H1 (cell line): ENCODE data around the gene SGPP2. TPM values are rescaled to one million over a fixed set of nuclear protein-coding genes. Genes with fewer than 3 reads are reported as not detected.

Experiments used
- CTCF ChIA-PET: fragments of 300-600 bp; sonication (Branson Sonifier 250); formaldehyde crosslinking; loops from one replicate; lab custom pipeline; 2021; ENCODE audit not compliant: partially characterized antibody; lab: Charles Lee
- POLR2A ChIA-PET: fragments of 300-600 bp; sonication (Branson Sonifier 250); formaldehyde crosslinking; loops from one replicate; lab custom pipeline; 2021; ENCODE audit warnings: inconsistent platforms; ENCODE audit not compliant: partially characterized antibody; lab: Charles Lee
- DNase-seq, 2 experiments: peaks; one replicate each; pipeline versions ENCODE4 v3.0.0 to v3.0.0-alpha.2; 2010 to 2022; ENCODE audit warnings: low spot score in 2 of 2, low read depth in 1 of 2, mixed read lengths in 1 of 2
- FAIRE-seq: peaks from 2 replicates; lab custom pipeline; 2011; peaks lifted over from hg19 to GRCh38; lab: Jason Lieb, UNC
- H2AFZ ChIP-seq: 2 replicates; pipeline ENCODE4 v1.8.1; 2012; ENCODE audit warnings: low read length, inconsistent platforms
- H2AK5ac ChIP-seq: 2 replicates; pipeline ENCODE4 v1.6.1; 2013; ENCODE audit warnings: low read depth, low read length
- H2BK120ac ChIP-seq: replicated peaks from 2 replicates; pipeline ENCODE3; 2013; ENCODE audit warnings: low read depth, low read length, inconsistent platforms
- H2BK12ac ChIP-seq: 2 replicates; pipeline ENCODE4 v1.6.1; 2013; ENCODE audit warnings: low read depth, low read length
- H2BK15ac ChIP-seq: 2 replicates; pipeline ENCODE4 v1.6.1; 2013; ENCODE audit warnings: low read length
- H2BK20ac ChIP-seq: 2 replicates; pipeline ENCODE4 v1.6.1; 2013; ENCODE audit warnings: low read length
- H2BK5ac ChIP-seq: 2 replicates; pipeline ENCODE4 v1.6.1; 2013; ENCODE audit warnings: low read depth, low read length
- H3K14ac ChIP-seq: 2 replicates; pipeline ENCODE4 v1.6.1; 2013; ENCODE audit warnings: inconsistent platforms; ENCODE audit not compliant: insufficient read length
- H3K18ac ChIP-seq: 2 replicates; pipeline ENCODE4 v1.6.1; 2013; ENCODE audit warnings: low read length; ENCODE audit errors: extremely low read depth
- H3K23ac ChIP-seq: 2 replicates; pipeline ENCODE4 v1.6.1; 2013; ENCODE audit warnings: inconsistent platforms; ENCODE audit not compliant: insufficient read length
- H3K23me2 ChIP-seq: 2 replicates; pipeline ENCODE4 v1.6.1; 2013; ENCODE audit warnings: low read depth, low read length
- H3K27ac ChIP-seq: 2 replicates; pipeline ENCODE4 v1.6.1; 2011; ENCODE audit warnings: low read depth, low read length, inconsistent platforms
- H3K27me3 ChIP-seq, 4 experiments: replicated peaks in 1 of 4; 1 replicate in 1 of 4; 2 replicates in 3 of 4; pipeline versions ENCODE4 v1.6.1 to v1.8.1; 2011 to 2013; ENCODE audit warnings: low read length in 3 of 4, mild to moderate bottlenecking in 3 of 4, inconsistent platforms in 2 of 4, mixed read lengths in 2 of 4, moderate library complexity in 1 of 4; ENCODE audit not compliant: control insufficient read depth in 3 of 4, insufficient read depth in 3 of 4; ENCODE audit errors: extremely low read depth in 1 of 4
- H3K36me3 ChIP-seq, 4 experiments: 2 replicates each; pipeline versions ENCODE4 v1.6.1 to v1.8.1; 2011 to 2013; ENCODE audit warnings: mild to moderate bottlenecking in 4 of 4, low read length in 3 of 4, moderate library complexity in 2 of 4, control low read depth in 1 of 4, inconsistent platforms in 1 of 4; ENCODE audit not compliant: insufficient read depth in 4 of 4, control insufficient read depth in 2 of 4
- H3K4ac ChIP-seq: replicated peaks from 2 replicates; pipeline ENCODE3; 2013; ENCODE audit warnings: low read length, low read depth, mixed read lengths, inconsistent platforms; ENCODE audit not compliant: insufficient read length
- H3K4me1 ChIP-seq, 4 experiments: replicated peaks in 1 of 4; 1 replicate in 1 of 4; 2 replicates in 3 of 4; pipeline versions ENCODE4 v1.6.1 to v1.8.1; 2011 to 2013; ENCODE audit warnings: low read length in 3 of 4, inconsistent platforms in 2 of 4, mixed read lengths in 1 of 4; ENCODE audit not compliant: insufficient read depth in 4 of 4, control insufficient read depth in 3 of 4
- H3K4me2 ChIP-seq, 2 experiments: 2 replicates each; pipeline versions ENCODE4 v1.6.1 to v1.8.1; 2011 to 2013; ENCODE audit warnings: low read depth in 2 of 2, low read length in 2 of 2, control low read depth in 1 of 2, inconsistent platforms in 1 of 2, mild to moderate bottlenecking in 1 of 2; ENCODE audit not compliant: insufficient read depth in 1 of 2
- H3K4me3 ChIP-seq, 4 experiments: fragments of 200-600, 300-600 bp in 1 of 4; sonication (generic), shearing (Covaris generic), sonication (Bioruptor Twin) in 1 of 4; 2 replicates each; pipeline versions ENCODE4 v1.5.1 to v1.8.1; 2011 to 2016; ENCODE audit warnings: low read length in 4 of 4, low read depth in 3 of 4, control low read depth in 2 of 4, inconsistent platforms in 2 of 4, mild to moderate bottlenecking in 2 of 4, mixed read lengths in 1 of 4, moderate library complexity in 1 of 4; ENCODE audit not compliant: insufficient read depth in 2 of 4; ENCODE audit errors: extremely low read depth in 1 of 4
- H3K56ac ChIP-seq: replicated peaks from 2 replicates; pipeline ENCODE3; 2013; ENCODE audit warnings: low read depth, mild to moderate bottlenecking, mixed read lengths, low read length, inconsistent platforms; ENCODE audit not compliant: insufficient read length
- H3K79me1 ChIP-seq: 2 replicates; pipeline ENCODE4 v1.6.1; 2013; ENCODE audit warnings: low read depth, low read length, control low read depth
- H3K79me2 ChIP-seq, 2 experiments: 2 replicates each; pipeline versions ENCODE4 v1.6.1 to v1.8.1; 2012 to 2013; ENCODE audit warnings: low read length in 2 of 2, mild to moderate bottlenecking in 2 of 2, inconsistent platforms in 1 of 2; ENCODE audit not compliant: insufficient read depth in 2 of 2, control insufficient read depth in 1 of 2
- H3K9ac ChIP-seq, 4 experiments: replicated peaks in 1 of 4; 1 replicate in 1 of 4; 2 replicates in 3 of 4; pipeline versions ENCODE4 v1.6.1 to v1.8.1; 2011 to 2013; ENCODE audit warnings: low read depth in 3 of 4, low read length in 3 of 4, control low read depth in 2 of 4, mild to moderate bottlenecking in 2 of 4, moderate library complexity in 2 of 4, inconsistent platforms in 1 of 4; ENCODE audit errors: extremely low read depth in 1 of 4
- H3K9me3 ChIP-seq, 2 experiments: 2 replicates each; pipeline versions ENCODE4 v1.6.1 to v1.8.1; 2012 to 2013; ENCODE audit warnings: mild to moderate bottlenecking in 2 of 2, moderate library complexity in 2 of 2, control low read depth in 1 of 2, inconsistent platforms in 1 of 2, low read depth in 1 of 2, low read length in 1 of 2, mixed read lengths in 1 of 2; ENCODE audit not compliant: insufficient read depth in 2 of 2
- H4K20me1 ChIP-seq, 2 experiments: replicated peaks in 1 of 2; 2 replicates each; pipeline versions ENCODE3 to v1.8.1; 2011 to 2013; ENCODE audit warnings: inconsistent platforms in 2 of 2, low read length in 2 of 2, mild to moderate bottlenecking in 1 of 2; ENCODE audit not compliant: insufficient read depth in 2 of 2, control insufficient read depth in 1 of 2
- H4K5ac ChIP-seq: 2 replicates; pipeline ENCODE4 v1.6.1; 2013; ENCODE audit warnings: low read length, low read depth, mixed read lengths, inconsistent platforms; ENCODE audit not compliant: insufficient read length
- H4K8ac ChIP-seq: 2 replicates; pipeline ENCODE4 v1.8.0; 2013; ENCODE audit warnings: mild to moderate bottlenecking, moderate library complexity, low read length, inconsistent platforms; ENCODE audit not compliant: insufficient read depth; ENCODE audit errors: extremely low read depth
- H4K91ac ChIP-seq: replicated peaks from 2 replicates; pipeline ENCODE3; 2013; ENCODE audit warnings: low read length, mixed read lengths, inconsistent platforms; ENCODE audit not compliant: insufficient read length
- ASH2L ChIP-seq: fragments of 200-600, 300-600 bp; sonication (generic); IDR thresholded peaks from one replicate; pipeline ENCODE4 v1.7.1; 2017; ENCODE audit warnings: low read length
- CBX5 ChIP-seq: fragments of 300-800, 300-1000 bp; sonication (generic); IDR thresholded peaks from 2 replicates; pipeline ENCODE4 v1.7.1; 2016; ENCODE audit warnings: antibody characterized with exemption, low read length, low read depth
- EZH2 ChIP-seq: fragments of 200-600 bp; sonication (generic); IDR thresholded peaks from 2 replicates; pipeline ENCODE4 v1.7.1; 2012; ENCODE audit warnings: low read depth, mild to moderate bottlenecking, moderate library complexity, low read length, inconsistent platforms; ENCODE audit not compliant: severe bottlenecking
- JUN ChIP-seq: IDR thresholded peaks from 2 replicates; pipeline ENCODE4 v1.6.1; 2011; ENCODE audit warnings: low read depth, mild to moderate bottlenecking, improper control_type of control experiment, low read length
- POLR2A ChIP-seq, 2 experiments: IDR thresholded peaks; 1 replicate in 1 of 2; 2 replicates in 1 of 2; pipeline ENCODE4 v1.6.1; 2011; ENCODE audit warnings: low read depth in 2 of 2, low read length in 2 of 2, mild to moderate bottlenecking in 2 of 2; ENCODE audit errors: control extremely low read depth in 1 of 2
- SIX5 ChIP-seq: IDR thresholded peaks from 2 replicates; pipeline ENCODE4 v1.6.1; 2011; ENCODE audit warnings: mild to moderate bottlenecking, low read depth, low read length
- TAF7 ChIP-seq: optimal IDR thresholded peaks from 2 replicates; pipeline ENCODE3; 2011; ENCODE audit warnings: low read depth, mild to moderate bottlenecking, inconsistent platforms, low read length, moderate library complexity, borderline replicate concordance
- WGBS, 2 experiments: shearing (Covaris generic) in 1 of 2; methylation state at CpG; one replicate each; pipeline versions ENCODE4 v1.1.6 to v1.1.7; 2013 to 2015; ENCODE audit warnings: low lambda C conversion rate in 2 of 2, mixed read lengths in 2 of 2, inconsistent platforms in 1 of 2, low coverage in 1 of 2, missing lambda C conversion rate in 1 of 2; ENCODE audit not compliant: insufficient replicate concordance in 2 of 2, insufficient coverage in 1 of 2, insufficient read length in 1 of 2; ENCODE audit errors: extremely low coverage in 1 of 2, missing lambda C conversion rate in 1 of 2; 5-methylcytosine and 5-hydroxymethylcytosine counted together
- polyA plus RNA-seq, 7 experiments: library from polyadenylated mRNA; depleted of rRNA in 3 of 7; stranded (reverse) in 5 of 7; unstranded in 2 of 7; fragments of >200 nt in 5 of 7; fragments of 200-250 nt in 2 of 7; gene quantifications; 1 replicate in 5 of 7; 2 replicates in 1 of 7; 4 replicates in 1 of 7; pipeline versions ENCODE4 v1.2.1 to v1.2.3, GENCODE V29; 2011 to 2013; ENCODE audit warnings: missing spikeins in 2 of 7, mixed read lengths in 2 of 7
- total RNA-seq: library from RNA; stranded (reverse); fragmentation: NEBNext Ultra II Directional; extraction: Animal tissue kit (Norgen Biotek cat#: 25700); gene quantifications from 2 replicates; pipeline ENCODE4 v1.2.1, GENCODE V29; 2021

SGPP2 gene
- total and polyA plus RNA-seq, 2 of the 8 experiments (the other 6 are each of a cell fraction or from before 2014, with no cell fraction given): 0.29 TPM; not detected in 1

DNA sequence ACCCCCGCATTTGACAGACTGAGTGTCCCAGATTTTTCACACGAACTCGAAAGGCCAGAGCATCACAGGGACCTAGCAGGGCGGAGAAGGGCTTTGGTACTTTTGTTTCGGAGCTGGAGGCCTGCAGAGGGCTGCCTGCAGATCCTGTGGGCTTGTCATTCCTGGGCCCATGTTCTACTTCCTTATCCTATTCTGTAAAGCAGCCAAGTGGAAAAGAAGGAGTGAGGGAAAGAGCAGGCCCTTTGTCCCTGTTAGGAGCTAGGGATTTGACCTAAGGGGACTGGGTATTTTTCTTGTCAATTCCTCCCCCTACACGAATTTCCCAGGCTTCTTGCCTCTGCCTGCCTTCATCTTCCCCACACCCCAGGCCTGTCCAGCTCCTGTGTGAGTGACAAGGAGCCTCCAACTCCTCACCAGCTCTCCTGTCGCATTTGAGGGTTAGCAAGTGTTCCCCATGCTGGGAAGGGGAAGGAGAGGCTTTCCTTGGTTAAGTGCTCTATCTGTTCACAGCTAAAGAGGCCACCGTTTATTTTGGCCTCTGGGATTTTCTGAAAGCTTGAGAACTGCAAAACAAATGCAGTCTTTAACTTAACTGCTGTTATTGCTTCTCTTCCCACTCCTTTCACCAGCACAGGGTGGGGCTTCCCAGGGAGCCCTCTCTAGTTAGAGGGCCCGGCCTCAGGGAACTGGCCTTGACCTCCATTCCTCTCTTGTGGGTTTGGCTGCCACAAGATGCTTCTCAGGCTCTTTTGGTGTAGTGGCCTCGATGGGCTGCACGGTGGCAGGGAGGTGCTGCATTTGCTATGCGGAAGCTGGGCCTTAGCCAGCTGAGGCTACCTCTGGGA is 61.2 kb downstream of the SGPP2 start:
- FAIRE-seq: no peak
- 88% methylated on average over 12 of the region's 12 CpGs; no CpG with 5 or more reads in 1 of the 2 experiments for WGBS, 2 experiments

More for the DNA sequence above, 61.2 kb downstream of the SGPP2 start:
- no peak overlapping the region for H3K56ac ChIP-seq
- no peak overlapping the region for H4K91ac ChIP-seq
- H3K23ac ChIP-seq: no peak overlapping the region
- no peak overlapping the region for H2BK12ac ChIP-seq
- ChIA-PET CTCF (interaction anchor here (0.7 to 1.1 kb wide), 2 partner anchors 9 to 447 kb away, joined by 3 to 6 read pairs; no protein-coding TSS in a partner anchor), POLR2A (no interaction called here)
- no peak overlapping the region for H2BK5ac ChIP-seq
- no peaks in the 10 kb centered on the region for H3K23me2 ChIP-seq
- no peak overlapping the region for H2AFZ ChIP-seq
- no peak overlapping the region for H3K9ac ChIP-seq
- H2BK20ac ChIP-seq: no peak overlapping the region
- H3K18ac ChIP-seq: no peak overlapping the region
- no peak overlapping the region for H2BK15ac ChIP-seq
- H4K20me1 ChIP-seq: no peaks in the 10 kb centered on the region
- no peaks in the 10 kb centered on the region for H3K79me2 ChIP-seq
- H3K36me3 ChIP-seq: no peaks in the 10 kb centered on the region
- TF ChIP-seq ASH2L: no peak
- TF ChIP-seq SIX5: no peak
- TF ChIP-seq EZH2: no peak
- TF ChIP-seq JUN: no peak
- no peak for TF ChIP-seq TAF7
- TF ChIP-seq POLR2A (IDR thresholded peaks at IDR 0.05; ENCODE audit: control extremely low read depth in 1 of 2, low read depth in 2 of 2, low read length in 2 of 2): no peak
- TF ChIP-seq CBX5: no peak
- H3K4me3 ChIP-seq: no peak overlapping the region
- H3K9me3 ChIP-seq: no peaks in the 10 kb centered on the region
- no peak for DNase-seq
- H3K79me1 ChIP-seq: no peaks in the 10 kb centered on the region
- no peak overlapping the region for H2AK5ac ChIP-seq
- H3K14ac ChIP-seq: no peak overlapping the region
- no peak overlapping the region for H3K27ac ChIP-seq
- H3K27me3 ChIP-seq: peaks cover 3 to 13% (median 6%) of the 10 kb centered on the region in 4 experiments; a peak in 4 of 7 replicates
- H3K4me1 ChIP-seq: no peaks in the 10 kb centered on the region
- H3K4me2 ChIP-seq: no peak overlapping the region
- no peak overlapping the region for H3K4ac ChIP-seq
- no peak overlapping the region for H2BK120ac ChIP-seq
- no peak overlapping the region for H4K5ac ChIP-seq
- no peak overlapping the region; the same call in 1 of the 2 replicates for H4K8ac ChIP-seq
